Natural killer cell (primary cell): ENCODE measurements around the gene MYO9A. TPM values are rescaled to one million over a fixed set of nuclear protein-coding genes. Genes with fewer than 3 reads are reported as not detected.

Source experiments
- ATAC-seq, 3 donors: fragments of 150-1000 bp in 2 of 3; fragments of 200-7000 bp in 1 of 3; cut with Tn5 transposase; 1 replicate in 1 of 3; 2 replicates in 2 of 3; pipeline ENCODE4 v1.10.0; 2021; ENCODE audit warnings: mild to moderate bottlenecking in 2 of 3, moderate library complexity in 2 of 3
- DNase-seq, 2 donors: peaks; one replicate each; pipeline versions ENCODE4 v3.0.0 to v3.0.0-alpha.2; 2013 to 2021; ENCODE audit warnings: mixed read lengths in 1 of 2
- H3K27ac ChIP-seq: one replicate; pipeline ENCODE4 v1.5.1; 2013; ENCODE audit warnings: mild to moderate bottlenecking, low read length
- H3K27me3 ChIP-seq: one replicate; pipeline ENCODE4 v1.6.1; 2013; ENCODE audit warnings: low read length; ENCODE audit not compliant: control insufficient read depth, insufficient read depth
- H3K36me3 ChIP-seq: one replicate; pipeline ENCODE4 v1.6.1; 2013; ENCODE audit warnings: low read length; ENCODE audit not compliant: control insufficient read depth, insufficient read depth
- H3K4me1 ChIP-seq: one replicate; pipeline ENCODE4 v1.6.1; 2013; ENCODE audit warnings: low read length; ENCODE audit not compliant: control insufficient read depth, insufficient read depth
- H3K4me3 ChIP-seq: one replicate; pipeline ENCODE4 v1.5.1; 2013; ENCODE audit warnings: low read length
- H3K9me3 ChIP-seq: one replicate; pipeline ENCODE4 v1.6.1; 2013; ENCODE audit warnings: low read length; ENCODE audit not compliant: control insufficient read depth, insufficient read depth
- H3K27ac Mint-ChIP-seq, 2 donors: one replicate each; pipeline ENCODE4 v1.8.0; 2022; ENCODE audit warnings: mild to moderate bottlenecking in 2 of 2, mixed read lengths in 2 of 2, moderate library complexity in 1 of 2
- H3K27me3 Mint-ChIP-seq, 2 donors: one replicate each; pipeline ENCODE4 v1.8.0; 2022; ENCODE audit warnings: low read depth in 2 of 2, mixed read lengths in 2 of 2
- H3K36me3 Mint-ChIP-seq: one replicate; pipeline ENCODE4 v1.8.0; 2022; ENCODE audit warnings: mixed read lengths
- H3K4me1 Mint-ChIP-seq, 2 donors: one replicate each; pipeline ENCODE4 v1.8.0; 2022; ENCODE audit warnings: mixed read lengths in 2 of 2
- H3K4me3 Mint-ChIP-seq: one replicate; pipeline ENCODE4 v1.8.0; 2022; ENCODE audit warnings: mild to moderate bottlenecking, moderate library complexity, mixed read lengths
- H3K9me3 Mint-ChIP-seq, 2 donors: one replicate each; pipeline ENCODE4 v1.8.0; 2022; ENCODE audit warnings: mixed read lengths in 2 of 2
- CTCF ChIP-seq: fragments of 200-600 bp; IDR thresholded peaks from one replicate; pipeline ENCODE4 v1.8.0; 2022; ENCODE audit warnings: antibody characterized with exemption
- WGBS: methylation state at CpG from one replicate; pipeline ENCODE4 v1.1.7; 2013; ENCODE audit warnings: missing lambda C conversion rate; ENCODE audit not compliant: insufficient coverage; 5-methylcytosine and 5-hydroxymethylcytosine counted together
- intact Hi-C: fragments of 100-400 bp; cut with micrococcal nuclease; formaldehyde crosslinking; loops from one replicate; pipeline ENCODE4 v1.14.2; 2022
- total RNA-seq, 4 donors: library from RNA; stranded (reverse); fragments of 120-200 nt in 1 of 4; gene quantifications; one replicate each; pipeline versions ENCODE4 v1.2.3 to v1.2.4, GENCODE V29; 2013 to 2022

The MYO9A gene
- total RNA-seq, 3 donors from 2014 or later (not counting 1 experiment from before 2014, with no cell fraction given), result 36.3 to 40.4 (median 37.3) TPM

DNA sequence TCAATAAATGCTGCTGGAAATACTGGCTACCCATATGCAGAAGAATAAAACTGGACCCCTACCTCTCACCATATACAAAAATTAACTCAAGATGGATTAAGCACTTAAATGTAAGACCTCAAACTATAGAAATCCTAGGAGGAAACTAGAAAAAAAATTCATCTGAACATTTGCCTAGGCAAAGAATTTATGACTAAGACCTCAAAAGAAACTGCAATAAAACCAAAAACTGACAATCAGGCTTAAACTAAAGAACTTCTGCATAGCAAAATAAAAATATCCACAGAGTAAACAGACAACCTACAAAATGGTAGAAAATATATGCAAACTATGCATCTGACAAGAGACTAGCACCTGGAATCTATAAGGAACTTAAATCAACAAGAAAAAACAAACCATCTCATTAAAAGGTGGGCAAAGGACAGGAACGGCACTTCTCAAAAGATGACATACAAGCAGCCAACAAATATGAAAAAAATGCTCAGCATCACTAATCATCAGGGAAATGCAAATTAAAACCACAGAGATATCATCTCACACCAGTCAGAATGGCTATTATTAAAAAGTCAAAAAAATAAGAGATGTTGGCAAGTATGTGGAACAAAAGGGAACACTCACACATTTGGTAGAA, 47.0 kb downstream of the MYO9A start:
- intact Hi-C loops, result no loop called here
- DNase-seq (no peak), ATAC-seq (no peak)
- Histone ChIP-seq H3K27me3 (no peaks in the 10 kb centered on the region), H3K4me1 (no peaks in the 10 kb centered on the region), H3K9me3 (no peaks in the 10 kb centered on the region), H3K36me3 (no peaks in the 10 kb centered on the region), H3K27ac (no peak overlapping the region), H3K4me3 (no peak overlapping the region)
- Mint-ChIP-seq H3K27me3 (no peaks in the 10 kb centered on the region), H3K4me3 (no peak overlapping the region), H3K27ac (peak overlapping the region in 1 of 2 donors; percentile 20), H3K4me1 (peaks cover 21 to 32% of the 10 kb centered on the region in 2 donors), H3K9me3 (no peaks in the 10 kb centered on the region), H3K36me3 (no peaks in the 10 kb centered on the region)
- TF ChIP-seq CTCF, result no peak
- 90% methylated on average over 1 of the region's 1 CpG for WGBS

GRCh38 chr15:72068856-72069255, 49.1 kb downstream of the MYO9A start:
- no peaks in the 10 kb centered on the region for H3K4me1 ChIP-seq
- H3K9me3 Mint-ChIP-seq, result no peaks in the 10 kb centered on the region
- no peak for DNase-seq

GRCh38 chr15:72065801-72066200, 52.1 kb downstream of the MYO9A start:
- peaks cover 9% of the 10 kb centered on the region for H3K36me3 Mint-ChIP-seq
- WGBS, result 95% methylated on average over 2 of the region's 2 CpGs
- Histone ChIP-seq H3K9me3 (peaks cover 6% of the 10 kb centered on the region), H3K36me3 (no peaks in the 10 kb centered on the region), H3K27me3 (no peaks in the 10 kb centered on the region), H3K4me3 (no peak overlapping the region), H3K27ac (no peak overlapping the region), H3K4me1 (no peaks in the 10 kb centered on the region)
- intact Hi-C loops, result no loop called here
- H3K4me3 Mint-ChIP-seq, result no peak overlapping the region
- H3K9me3 Mint-ChIP-seq, result peaks cover 2 to 6% of the 10 kb centered on the region in 2 donors
- ATAC-seq (no peak), DNase-seq (no peak)
- H3K4me1 Mint-ChIP-seq, result peaks cover 24 to 25% of the 10 kb centered on the region in 2 donors
- no peaks in the 10 kb centered on the region for H3K27me3 Mint-ChIP-seq
- no peak for TF ChIP-seq CTCF
- no peak overlapping the region for H3K27ac Mint-ChIP-seq

More at GRCh38 chr15:72068856-72069255, 49.1 kb downstream of the MYO9A start:
- TF ChIP-seq CTCF, result no peak
- H3K4me1 Mint-ChIP-seq, result peaks cover 16 to 23% of the 10 kb centered on the region in 2 donors
- no peak overlapping the region for H3K27ac Mint-ChIP-seq
- no peaks in the 10 kb centered on the region for H3K27me3 ChIP-seq
- no peak for ATAC-seq
- no peaks in the 10 kb centered on the region for H3K36me3 Mint-ChIP-seq
- H3K27me3 Mint-ChIP-seq, result no peaks in the 10 kb centered on the region
- intact Hi-C loops, result no loop called here
- no peaks in the 10 kb centered on the region for H3K9me3 ChIP-seq
- no peak overlapping the region for H3K4me3 ChIP-seq
- no peak overlapping the region for H3K4me3 Mint-ChIP-seq
- no peak overlapping the region for H3K27ac ChIP-seq
- no peaks in the 10 kb centered on the region for H3K36me3 ChIP-seq

DNA sequence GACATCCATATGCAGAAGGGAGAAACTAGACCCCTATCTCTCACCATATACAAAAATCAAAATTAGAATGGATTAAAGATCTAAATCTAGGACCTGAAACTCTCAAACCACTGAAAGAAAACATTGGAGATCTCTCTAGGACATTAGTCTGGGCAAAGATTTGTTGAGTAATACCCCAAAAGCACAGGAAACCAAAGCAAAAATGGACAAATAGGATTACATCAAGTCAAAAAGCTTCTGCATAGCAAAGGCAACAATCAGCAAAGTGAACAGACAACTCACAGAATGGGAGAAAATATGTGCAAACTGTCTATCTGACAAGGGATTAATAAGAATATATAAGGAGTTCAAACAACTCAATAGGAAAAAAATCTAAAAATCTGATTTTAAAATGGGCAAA, 54.8 kb downstream of the MYO9A start:
- no peak for ATAC-seq
- no peak overlapping the region for H3K27ac Mint-ChIP-seq
- TF ChIP-seq CTCF, result no peak
- Histone ChIP-seq H3K4me1 (no peaks in the 10 kb centered on the region), H3K27ac (no peak overlapping the region), H3K9me3 (peaks cover 6% of the 10 kb centered on the region), H3K27me3 (no peaks in the 10 kb centered on the region), H3K4me3 (no peak overlapping the region), H3K36me3 (no peaks in the 10 kb centered on the region)
- peaks cover 20 to 24% of the 10 kb centered on the region in 2 donors for H3K4me1 Mint-ChIP-seq
- H3K9me3 Mint-ChIP-seq, result peaks cover 2 to 6% of the 10 kb centered on the region in 2 donors
- intact Hi-C loops, result no loop called here
- no peaks in the 10 kb centered on the region for H3K27me3 Mint-ChIP-seq
- DNase-seq, result no peak
- no peak overlapping the region for H3K4me3 Mint-ChIP-seq
- H3K36me3 Mint-ChIP-seq, result peaks cover 9% of the 10 kb centered on the region
